CD8-positive, alpha-beta memory T cell (primary cell): ENCODE results near the gene CDH23. TPM values are rescaled to one million over a fixed set of nuclear protein-coding genes. Genes with fewer than 3 reads are reported as not detected.
A peak's percentile ranks its signal among the peaks of the same experiment; 100 is the strongest.

ENCODE experiments used
- CTCF ChIA-PET: fragments of 350-600 bp; sonication (Branson Sonifier 250); formaldehyde crosslinking; loops from one replicate; lab custom pipeline; 2021; ENCODE audit warnings: antibody characterized with exemption; lab: Charles Lee
- POLR2A ChIA-PET: fragments of 350-600 bp; sonication (Branson Sonifier 250); formaldehyde crosslinking; loops from one replicate; lab custom pipeline; 2021; ENCODE audit warnings: antibody characterized with exemption; lab: Charles Lee
- DNase-seq, 5 donors: peaks; one replicate each; pipeline versions ENCODE4 v3.0.0 to v3.0.0-alpha.2; 2020 to 2022; ENCODE audit warnings: mixed read lengths in 1 of 5
- H3K27ac ChIP-seq: one replicate; pipeline ENCODE4 v1.7.0; 2013; ENCODE audit warnings: low read depth, mild to moderate bottlenecking, low read length, moderate library complexity
- H3K27me3 ChIP-seq: 2 replicates; pipeline ENCODE4 v1.7.0; 2013; ENCODE audit warnings: low read length, mild to moderate bottlenecking; ENCODE audit not compliant: insufficient read depth, poor library complexity, severe bottlenecking
- H3K36me3 ChIP-seq: 2 replicates; pipeline ENCODE4 v1.7.0; 2013; ENCODE audit warnings: mild to moderate bottlenecking, low read length, moderate library complexity; ENCODE audit not compliant: insufficient read depth
- H3K4me1 ChIP-seq: 2 replicates; pipeline ENCODE4 v1.7.0; 2013; ENCODE audit warnings: mild to moderate bottlenecking, low read length, moderate library complexity; ENCODE audit not compliant: insufficient read depth
- H3K4me3 ChIP-seq: 2 replicates; pipeline ENCODE4 v1.7.0; 2013; ENCODE audit warnings: mild to moderate bottlenecking, low read length
- H3K9me3 ChIP-seq: 2 replicates; pipeline ENCODE4 v1.7.0; 2013; ENCODE audit warnings: mild to moderate bottlenecking, low read length
- H3K27ac Mint-ChIP-seq, 8 donors: one replicate each; pipeline ENCODE4 v1.8.0; 2020 to 2021; ENCODE audit warnings: mixed read lengths in 8 of 8, mild to moderate bottlenecking in 6 of 8, inconsistent platforms in 3 of 8, moderate library complexity in 3 of 8
- H3K27me3 Mint-ChIP-seq, 2 donors: one replicate each; pipeline ENCODE4 v1.8.0; 2020 to 2021; ENCODE audit warnings: mixed read lengths in 2 of 2, mild to moderate bottlenecking in 1 of 2, moderate library complexity in 1 of 2
- H3K36me3 Mint-ChIP-seq, 3 donors: one replicate each; pipeline ENCODE4 v1.8.0; 2020 to 2021; ENCODE audit warnings: mixed read lengths in 3 of 3, inconsistent platforms in 1 of 3, mild to moderate bottlenecking in 1 of 3
- H3K4me1 Mint-ChIP-seq, 3 donors: one replicate each; pipeline ENCODE4 v1.8.0; 2020 to 2021; ENCODE audit warnings: mixed read lengths in 3 of 3, inconsistent platforms in 1 of 3, mild to moderate bottlenecking in 1 of 3
- H3K4me3 Mint-ChIP-seq, 7 donors: one replicate each; pipeline ENCODE4 v1.8.0; 2020 to 2021; ENCODE audit warnings: mixed read lengths in 7 of 7, mild to moderate bottlenecking in 6 of 7, moderate library complexity in 4 of 7, inconsistent platforms in 2 of 7
- H3K9me3 Mint-ChIP-seq, 5 donors: one replicate each; pipeline ENCODE4 v1.8.0; 2020 to 2022; ENCODE audit warnings: mixed read lengths in 5 of 5, mild to moderate bottlenecking in 3 of 5, moderate library complexity in 2 of 5, inconsistent platforms in 1 of 5
- polyA plus RNA-seq: library from polyadenylated mRNA; unstranded; fragments of 300-500 nt; fragmentation: Illumina TruSeq; gene quantifications from one replicate; pipeline ENCODE4 v1.2.3, GENCODE V29; 2021
- total RNA-seq, 2 experiments: library from RNA; stranded (reverse); gene quantifications; one replicate each; pipeline ENCODE4 v1.2.3, GENCODE V29; 2021

The CDH23 gene
- total and polyA plus RNA-seq, 3 experiments from 2014 or later = 0.74 to 2.0 (median 0.78) TPM

GRCh38 chr10:71799112-71799511 lies 402.4 kb downstream of the CDH23 start:
- Histone ChIP-seq H3K9me3 (no peaks in the 10 kb centered on the region), H3K36me3 (no peaks in the 10 kb centered on the region), H3K27me3 (no peaks in the 10 kb centered on the region), H3K4me1 (peaks cover 8% of the 10 kb centered on the region), H3K4me3 (no peak overlapping the region), H3K27ac (no peak overlapping the region)
- Mint-ChIP-seq H3K27ac (no peak overlapping the region), H3K4me1 (peaks cover 12 to 15% (median 13%) of the 10 kb centered on the region in 3 donors), H3K9me3 (no peaks in the 10 kb centered on the region), H3K27me3 (peaks cover 0 to 2% of the 10 kb centered on the region in 2 donors), H3K4me3 (no peak overlapping the region), H3K36me3 (peaks cover 0 to 7% (median 4%) of the 10 kb centered on the region in 3 donors)
- CTCF ChIA-PET = no interaction called here
- POLR2A ChIA-PET = no interaction called here
- DNase-seq = no peak

GRCh38 chr10:71799608-71800453 lies 403.1 kb downstream of the CDH23 start:
- no peaks in the 10 kb centered on the region for H3K9me3 Mint-ChIP-seq
- DNase-seq = no peak
- H3K27me3 Mint-ChIP-seq = peaks cover 0 to 2% of the 10 kb centered on the region in 2 donors
- Histone ChIP-seq H3K9me3 (no peaks in the 10 kb centered on the region), H3K27ac (no peak overlapping the region), H3K4me3 (no peak overlapping the region), H3K27me3 (no peaks in the 10 kb centered on the region), H3K4me1 (peaks cover 8% of the 10 kb centered on the region), H3K36me3 (no peaks in the 10 kb centered on the region)
- H3K4me1 Mint-ChIP-seq = peaks cover 12 to 15% (median 13%) of the 10 kb centered on the region in 3 donors
- no peak overlapping the region for H3K4me3 Mint-ChIP-seq
- ChIA-PET POLR2A (no interaction called here), CTCF (no interaction called here)
- H3K27ac Mint-ChIP-seq = peak overlapping the region in 1 of 8 donors; percentile 5
- H3K36me3 Mint-ChIP-seq = peaks cover 0 to 4% (median under 1%) of the 10 kb centered on the region in 3 donors

DNA sequence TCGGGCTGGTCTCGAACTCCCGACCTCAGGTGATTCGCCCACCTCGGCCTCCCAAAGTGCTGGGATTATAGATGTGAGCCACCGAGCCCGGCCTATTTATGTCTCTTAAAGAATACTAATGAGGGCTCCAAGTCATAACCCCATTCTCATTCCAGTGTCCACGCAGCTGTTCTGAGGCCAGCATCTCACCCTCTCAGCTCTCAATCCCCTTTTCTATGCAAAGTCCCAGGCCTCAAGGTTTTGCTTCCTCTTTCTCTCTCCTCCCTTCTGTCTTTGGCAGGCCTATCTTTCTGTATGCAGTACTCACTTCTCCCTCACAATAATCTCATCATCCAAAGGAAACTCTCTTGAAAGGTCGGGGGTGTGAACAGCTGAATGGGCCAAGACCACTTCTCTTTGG lies 404.6 kb downstream of the CDH23 start:
- Mint-ChIP-seq H3K27me3 (no peaks in the 10 kb centered on the region), H3K27ac (no peak overlapping the region), H3K4me3 (no peak overlapping the region), H3K36me3 (peaks cover 0 to 4% (median 0%) of the 10 kb centered on the region in 3 donors), H3K9me3 (no peaks in the 10 kb centered on the region), H3K4me1 (peaks cover 12 to 15% (median 13%) of the 10 kb centered on the region in 3 donors)
- DNase-seq = no peak
- H3K4me3 ChIP-seq = no peak overlapping the region
- ChIA-PET CTCF (interaction anchor here (0.9 to 1.6 kb wide), 2 partner anchors 10 to 28 kb away, joined by 3 to 4 read pairs; no protein-coding TSS in a partner anchor), POLR2A (no interaction called here)
- H3K36me3 ChIP-seq = no peaks in the 10 kb centered on the region
- H3K9me3 ChIP-seq = no peaks in the 10 kb centered on the region
- H3K27me3 ChIP-seq = no peaks in the 10 kb centered on the region
- peaks cover 8% of the 10 kb centered on the region for H3K4me1 ChIP-seq
- H3K27ac ChIP-seq = no peak overlapping the region

- no peaks in the 10 kb centered on the region for H3K9me3 Mint-ChIP-seq
- no peak for DNase-seq
- ChIA-PET POLR2A (interaction anchor here (0.5 kb wide), 1 partner anchor 313 kb away, joined by 4 read pairs; no protein-coding TSS in a partner anchor), CTCF (no interaction called here)
- peaks cover 0 to 1% of the 10 kb centered on the region in 2 donors for H3K27me3 Mint-ChIP-seq
- peaks cover 4% of the 10 kb centered on the region for H3K4me1 ChIP-seq
- H3K9me3 ChIP-seq = no peaks in the 10 kb centered on the region
- no peak overlapping the region for H3K4me3 ChIP-seq
- H3K4me3 Mint-ChIP-seq = no peak overlapping the region
- H3K36me3 Mint-ChIP-seq = peaks cover 0 to 4% (median 0%) of the 10 kb centered on the region in 3 donors
- peaks cover 3 to 7% (median 5%) of the 10 kb centered on the region in 3 donors for H3K4me1 Mint-ChIP-seq
- H3K27me3 ChIP-seq = no peaks in the 10 kb centered on the region
- H3K27ac ChIP-seq = no peak overlapping the region
- H3K27ac Mint-ChIP-seq = peak overlapping the region in 1 of 8 donors; percentile 38
- H3K36me3 ChIP-seq = no peaks in the 10 kb centered on the region
These were observed 405.5 kb downstream of the CDH23 start for GRCh38 chr10:71802235-71802634.

GRCh38 chr10:71802715-71803488 lies 406.2 kb downstream of the CDH23 start:
- Histone ChIP-seq H3K9me3 (no peaks in the 10 kb centered on the region), H3K36me3 (no peaks in the 10 kb centered on the region), H3K27me3 (no peaks in the 10 kb centered on the region), H3K27ac (no peak overlapping the region), H3K4me3 (no peak overlapping the region), H3K4me1 (no peaks in the 10 kb centered on the region)
- Mint-ChIP-seq H3K4me3 (no peak overlapping the region), H3K27me3 (peaks cover 0 to 1% of the 10 kb centered on the region in 2 donors), H3K4me1 (peaks cover 0 to under 1% (median 0%) of the 10 kb centered on the region in 3 donors), H3K9me3 (no peaks in the 10 kb centered on the region), H3K36me3 (peaks cover 0 to 4% (median under 1%) of the 10 kb centered on the region in 3 donors), H3K27ac (no peak overlapping the region)
- DNase-seq = peak in 1 of 5 donors; percentile 31
- CTCF ChIA-PET = interaction anchor here (1.3 kb wide), 1 partner anchor 9 kb away, joined by 3 read pairs; no protein-coding TSS in a partner anchor
- POLR2A ChIA-PET = interaction anchor here (0.5 to 0.7 kb wide), 2 partner anchors 181 to 407 kb away, joined by 3 read pairs; no protein-coding TSS in a partner anchor

DNA sequence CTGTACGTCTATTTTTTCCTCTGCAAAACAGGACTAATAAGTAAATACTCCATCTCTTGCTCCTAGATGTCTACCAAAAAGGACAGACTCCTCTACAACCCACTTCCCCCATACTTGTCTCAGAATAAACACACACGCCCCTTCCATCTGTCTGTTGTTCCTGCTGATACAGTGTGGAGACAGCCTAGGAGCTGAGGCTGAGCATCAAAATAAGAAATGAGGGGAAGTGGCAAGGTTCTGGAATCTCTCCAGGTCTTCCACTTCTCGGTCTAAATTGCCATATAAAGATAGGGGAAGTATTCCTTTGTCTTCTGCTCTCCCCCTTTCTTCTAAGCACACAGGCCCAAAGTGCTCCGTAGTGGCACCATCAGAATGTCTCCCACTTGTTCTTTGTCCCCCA lies 407.4 kb downstream of the CDH23 start:
- H3K4me1 Mint-ChIP-seq = no peaks in the 10 kb centered on the region
- CTCF ChIA-PET = interaction anchor here (1.3 to 2.2 kb wide), 2 partner anchors 8 to 31 kb away, joined by 3 to 5 read pairs; partner anchors contain the start of gene VSIR
- POLR2A ChIA-PET = interaction anchor here (0.7 kb wide), 1 partner anchor 80 kb away, joined by 4 read pairs; no protein-coding TSS in a partner anchor
- no peak overlapping the region for H3K4me3 Mint-ChIP-seq
- DNase-seq = peak in 1 of 5 donors; percentile 7
- Histone ChIP-seq H3K27me3 (no peaks in the 10 kb centered on the region), H3K9me3 (no peaks in the 10 kb centered on the region), H3K4me1 (no peaks in the 10 kb centered on the region), H3K36me3 (no peaks in the 10 kb centered on the region), H3K4me3 (no peak overlapping the region), H3K27ac (no peak overlapping the region)
- H3K27ac Mint-ChIP-seq = peak overlapping the region in 2 of 8 donors; percentile 26 to 31
- H3K36me3 Mint-ChIP-seq = peaks cover 0 to 5% (median 4%) of the 10 kb centered on the region in 3 donors
- H3K27me3 Mint-ChIP-seq = peaks cover 0 to 1% of the 10 kb centered on the region in 2 donors
- no peaks in the 10 kb centered on the region for H3K9me3 Mint-ChIP-seq

DNA sequence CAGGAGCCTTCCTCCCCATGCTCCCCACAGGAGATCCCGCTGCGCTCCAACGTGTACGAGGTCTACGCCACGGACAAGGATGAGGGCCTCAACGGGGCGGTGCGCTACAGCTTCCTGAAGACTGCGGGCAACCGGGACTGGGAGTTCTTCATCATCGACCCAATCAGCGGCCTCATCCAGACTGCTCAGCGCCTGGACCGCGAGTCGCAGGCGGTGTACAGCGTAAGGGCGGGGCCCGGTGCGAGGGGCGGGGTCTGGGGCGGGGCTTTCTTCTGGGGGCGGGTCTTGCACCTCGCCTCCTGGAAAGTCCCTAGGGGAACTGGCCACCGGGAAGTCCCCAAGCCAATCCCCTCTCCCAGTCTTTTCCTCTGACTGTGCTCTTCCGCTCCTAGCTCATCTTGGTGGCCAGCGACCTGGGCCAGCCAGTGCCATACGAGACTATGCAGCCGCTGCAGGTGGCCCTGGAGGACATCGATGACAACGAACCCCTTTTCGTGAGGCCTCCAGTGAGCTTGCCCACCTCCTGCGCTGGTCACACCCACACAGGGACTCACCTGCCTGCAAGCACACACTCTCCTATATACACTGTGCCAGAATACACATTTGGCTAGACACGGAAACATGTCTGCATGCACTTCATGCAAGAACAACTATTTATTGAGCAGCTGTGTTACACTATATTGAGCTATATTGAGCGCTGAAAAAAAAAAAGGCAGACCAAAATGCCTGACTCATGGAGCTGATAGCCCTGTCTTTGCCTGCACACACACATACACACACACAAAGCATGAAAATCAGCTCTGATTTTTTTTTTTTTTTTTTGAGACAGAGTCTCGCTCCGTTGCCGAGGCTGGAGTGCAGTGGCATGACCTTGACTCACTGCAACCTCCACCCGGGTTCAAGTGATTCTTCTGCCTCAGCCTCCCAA lies 409.3 kb downstream of the CDH23 start:
- Histone ChIP-seq H3K4me1 (no peaks in the 10 kb centered on the region), H3K27me3 (no peaks in the 10 kb centered on the region), H3K4me3 (no peak overlapping the region), H3K27ac (no peak overlapping the region), H3K36me3 (no peaks in the 10 kb centered on the region), H3K9me3 (no peaks in the 10 kb centered on the region)
- CTCF ChIA-PET = interaction anchor here (1.2 to 2.2 kb wide), 4 partner anchors 33 to 487 kb away, joined by 5 read pairs; partner anchors contain the start of genes SLC29A3 and VSIR
- H3K4me3 Mint-ChIP-seq = no peak overlapping the region
- H3K9me3 Mint-ChIP-seq = no peaks in the 10 kb centered on the region
- POLR2A ChIA-PET = no interaction called here
- H3K27ac Mint-ChIP-seq = no peak overlapping the region
- H3K36me3 Mint-ChIP-seq = peaks cover 0 to 5% (median 4%) of the 10 kb centered on the region in 3 donors
- H3K27me3 Mint-ChIP-seq = peaks cover 0 to 1% of the 10 kb centered on the region in 2 donors
- peak in 1 of 5 donors; percentile 42 for DNase-seq
- H3K4me1 Mint-ChIP-seq = no peaks in the 10 kb centered on the region
